ENCODE data around the gene SUPT5H.
"Not testable (repeated sequence)": the region's sequence is repeated elsewhere in the genome, so short reads cannot be mapped to it uniquely, and the experiment has no call there.

The SUPT5H gene

DNA sequence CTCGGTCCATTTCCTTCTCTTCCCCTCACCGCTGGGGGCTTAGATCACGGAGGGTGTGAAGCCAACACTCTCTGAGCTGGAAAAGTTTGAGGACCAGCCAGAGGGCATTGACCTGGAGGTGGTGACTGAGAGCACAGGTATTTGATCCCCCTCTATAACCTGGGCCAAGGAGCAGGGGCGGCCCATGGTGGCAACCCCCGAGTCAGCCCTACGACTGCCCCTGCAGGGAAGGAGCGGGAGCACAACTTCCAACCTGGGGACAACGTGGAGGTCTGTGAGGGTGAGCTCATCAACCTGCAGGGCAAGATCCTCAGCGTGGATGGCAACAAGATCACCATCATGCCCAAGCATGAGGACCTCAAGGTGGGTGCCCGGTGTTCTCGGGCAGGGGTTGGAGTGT is 23.7 kb downstream of the SUPT5H start:
- no peak for DNase-seq

DNA sequence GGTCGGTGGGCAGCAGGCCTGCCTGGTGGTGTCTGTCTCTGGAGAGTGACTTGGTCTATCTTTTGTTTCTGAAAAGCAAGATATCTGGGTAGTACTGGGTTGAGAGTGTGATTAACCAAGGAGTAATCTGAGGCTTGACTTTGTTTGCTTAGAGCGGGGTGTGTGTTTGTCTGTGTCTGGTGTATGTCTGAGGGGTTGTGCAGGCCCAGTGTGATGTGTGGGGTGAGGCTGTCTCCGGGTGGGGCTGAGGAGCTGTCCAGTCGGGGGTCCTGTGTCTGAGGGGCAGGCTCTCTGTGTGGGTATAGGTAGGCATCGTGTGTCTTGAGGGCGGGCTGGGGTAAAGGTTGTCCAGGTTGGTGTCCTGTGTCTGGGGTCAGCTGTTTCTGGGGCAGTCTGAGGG is 24.2 kb downstream of the SUPT5H start:
- no peak for DNase-seq

DNA sequence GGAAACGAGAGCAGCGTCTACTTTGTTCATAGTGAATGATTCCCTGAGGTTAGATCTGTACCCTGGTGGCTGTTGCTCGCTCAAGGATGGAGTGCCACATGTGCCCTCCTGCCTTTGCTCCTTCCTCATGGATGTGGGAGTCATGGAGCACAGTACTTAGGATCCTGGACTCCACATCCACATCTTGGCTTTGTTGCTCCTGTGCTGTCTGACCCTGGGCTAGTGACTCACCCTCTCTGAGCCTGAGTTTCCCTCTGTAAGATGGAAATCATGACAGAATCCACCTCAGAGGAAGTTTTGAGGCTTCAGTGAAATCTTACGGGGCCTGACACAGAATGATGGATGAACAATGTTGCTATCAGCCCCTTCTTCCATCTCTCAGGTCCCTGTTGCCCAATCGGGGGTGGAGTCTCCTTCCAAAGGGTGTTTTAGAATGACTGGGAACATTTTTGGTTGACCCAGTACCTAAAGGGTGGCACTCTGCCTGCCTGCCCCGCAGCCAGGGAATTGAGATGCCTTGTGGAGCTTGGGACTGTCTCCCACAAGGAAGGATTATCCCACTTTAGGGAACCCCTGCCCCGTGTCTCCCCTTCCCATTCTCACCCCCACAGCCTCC is 25.4 kb downstream of the SUPT5H start:
- no peak for DNase-seq

DNA sequence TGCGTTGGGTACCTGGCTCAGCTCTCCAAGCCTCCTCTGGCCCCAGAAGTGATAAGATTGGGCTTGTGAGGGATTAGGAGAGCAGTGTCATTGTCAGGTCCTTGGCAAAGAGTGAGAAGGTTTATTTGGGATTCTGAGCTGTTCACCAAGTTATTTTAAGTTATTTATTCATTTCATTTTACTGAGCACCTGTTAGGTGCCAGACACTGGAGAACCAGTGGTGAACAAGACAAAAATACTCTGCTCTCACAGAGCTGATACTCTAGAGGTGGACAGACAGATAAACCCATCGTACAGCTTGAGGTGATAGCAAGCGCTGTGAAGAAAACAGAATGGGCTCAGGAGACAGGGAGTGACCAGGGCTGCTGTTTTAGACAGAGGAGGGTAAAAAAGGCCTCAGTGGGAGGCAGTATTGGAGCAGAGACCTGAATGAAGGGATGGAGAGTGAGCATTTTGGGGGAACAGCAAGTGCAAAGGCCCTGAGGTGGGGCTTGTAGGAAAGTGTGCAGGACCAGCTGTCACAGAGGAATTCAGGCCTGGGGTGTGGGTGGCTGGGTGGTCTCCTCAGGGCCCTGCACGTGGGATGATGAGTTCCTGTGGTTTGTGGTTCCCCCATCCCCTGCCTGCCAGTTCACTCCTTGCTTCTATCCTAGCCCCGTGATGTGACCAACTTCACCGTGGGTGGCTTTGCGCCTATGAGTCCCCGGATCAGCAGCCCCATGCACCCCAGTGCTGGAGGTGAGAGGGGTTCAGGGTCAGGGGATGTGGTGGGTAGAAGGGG is 26.6 kb downstream of the SUPT5H start:
- DNase-seq: no peak

DNA sequence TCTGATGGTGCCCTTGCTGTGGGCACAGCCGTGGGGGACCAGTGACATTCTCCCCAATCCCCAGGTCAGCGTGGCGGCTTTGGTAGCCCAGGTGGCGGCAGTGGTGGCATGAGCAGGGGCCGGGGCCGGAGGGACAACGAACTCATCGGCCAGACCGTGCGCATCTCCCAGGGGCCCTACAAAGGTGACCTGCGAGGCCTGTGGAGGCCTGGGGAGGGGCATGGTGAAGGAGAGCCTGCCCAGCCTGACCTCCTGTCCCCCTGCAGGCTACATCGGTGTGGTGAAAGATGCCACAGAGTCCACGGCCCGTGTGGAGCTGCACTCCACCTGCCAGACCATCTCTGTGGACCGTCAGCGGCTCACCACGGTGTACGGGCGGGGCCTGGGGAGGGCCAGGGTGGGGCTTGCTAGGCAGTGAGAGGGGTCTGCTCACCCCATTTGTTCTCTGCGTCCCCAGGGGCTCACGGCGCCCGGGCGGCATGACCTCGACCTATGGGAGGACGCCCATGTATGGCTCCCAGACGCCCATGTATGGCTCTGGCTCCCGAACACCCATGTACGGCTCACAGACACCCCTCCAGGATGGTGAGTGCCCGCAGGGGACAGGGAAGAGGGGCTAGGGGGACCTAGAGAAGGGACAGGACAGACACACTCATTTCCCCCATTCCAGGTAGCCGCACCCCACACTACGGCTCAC is 27.5 kb downstream of the SUPT5H start:
- DNase-seq: no peak

DNA sequence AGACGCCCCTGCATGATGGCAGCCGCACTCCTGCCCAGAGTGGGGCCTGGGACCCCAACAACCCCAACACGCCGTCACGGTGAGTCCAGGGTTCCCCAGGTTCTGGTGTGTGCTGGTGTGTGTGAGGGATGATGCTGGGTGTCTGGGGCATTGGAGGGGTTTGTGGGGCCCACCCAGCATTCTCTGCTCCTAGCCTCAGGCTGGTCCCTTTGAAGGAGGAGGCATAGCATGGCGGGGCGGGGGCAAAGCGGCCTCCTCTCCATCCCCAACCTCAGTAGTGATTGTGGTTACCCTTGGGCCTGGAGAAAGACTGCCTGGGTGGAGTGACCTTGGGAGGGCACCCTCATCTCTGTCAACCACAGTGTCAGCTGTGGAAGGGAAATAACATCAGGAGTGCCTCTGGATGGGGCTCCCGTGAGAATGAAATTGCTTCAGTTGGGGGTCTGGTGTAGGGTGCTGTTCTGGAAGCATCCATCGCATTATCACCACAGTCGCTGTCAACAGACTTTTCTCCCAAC is 28.1 kb downstream of the SUPT5H start:
- DNase-seq: no peak

DNA sequence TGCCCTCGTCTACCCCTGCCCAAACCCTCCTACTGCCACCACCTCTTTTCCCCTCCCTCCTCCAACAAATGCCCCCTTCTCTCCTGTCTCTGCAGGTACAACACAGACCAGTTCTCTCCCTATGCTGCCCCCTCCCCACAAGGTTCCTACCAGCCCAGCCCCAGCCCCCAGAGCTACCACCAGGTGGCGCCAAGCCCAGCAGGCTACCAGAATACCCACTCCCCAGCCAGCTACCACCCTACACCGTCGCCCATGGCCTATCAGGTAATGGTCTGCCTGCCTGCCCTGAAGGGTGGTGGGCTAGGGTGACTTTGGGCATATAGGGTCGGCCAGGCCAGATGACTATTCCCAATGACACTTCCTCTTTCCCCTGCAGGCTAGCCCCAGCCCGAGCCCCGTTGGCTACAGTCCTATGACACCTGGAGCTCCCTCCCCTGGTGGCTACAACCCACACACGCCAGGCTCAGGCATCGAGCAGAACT is 28.8 kb downstream of the SUPT5H start:
- peak; percentile 47 to 85 for DNase-seq

DNA sequence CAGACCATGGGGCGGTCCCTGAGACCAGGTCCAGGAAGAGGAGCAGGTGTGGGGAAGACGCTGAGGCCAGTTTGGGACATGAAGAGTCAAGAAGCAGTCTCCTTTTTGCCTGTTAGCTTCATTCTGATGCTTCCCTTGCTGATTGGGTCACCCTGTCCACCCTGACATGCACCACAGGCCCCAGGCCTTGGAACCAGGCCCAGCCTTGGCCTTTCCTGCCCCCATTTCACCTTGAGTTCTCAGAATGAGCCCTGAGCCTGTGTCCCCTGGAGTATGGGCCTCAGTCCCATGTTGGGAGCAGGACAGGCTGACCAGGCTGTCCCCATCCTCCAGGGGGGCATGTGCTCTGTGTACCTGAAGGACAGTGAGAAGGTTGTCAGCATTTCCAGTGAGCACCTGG is 30.4 kb downstream of the SUPT5H start:
- no peak for DNase-seq

DNA sequence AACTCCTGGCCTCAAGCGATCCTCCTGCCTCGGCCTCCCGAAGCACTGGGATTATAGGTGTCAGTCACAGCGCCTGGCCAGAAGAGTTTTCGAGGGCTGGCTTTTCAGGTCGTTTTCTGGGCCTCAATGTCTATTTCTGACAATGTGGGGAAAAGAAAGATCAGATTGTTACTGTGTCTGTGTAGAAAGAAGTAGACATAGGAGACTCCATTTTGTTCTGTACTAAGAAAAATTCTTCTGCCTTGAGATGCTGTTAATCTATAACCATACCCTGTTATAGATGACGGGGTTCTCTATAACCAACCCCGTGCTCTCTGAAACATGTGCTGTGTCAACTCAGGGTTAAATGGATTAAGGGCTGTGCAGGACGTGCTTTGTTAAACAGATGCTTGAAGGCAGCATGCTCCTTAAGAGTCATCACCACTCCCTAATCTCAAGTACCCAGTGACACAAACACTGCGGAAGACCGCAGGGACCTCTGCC is 34.0 kb downstream of the SUPT5H start:
- not testable (repeated sequence) for DNase-seq

DNA sequence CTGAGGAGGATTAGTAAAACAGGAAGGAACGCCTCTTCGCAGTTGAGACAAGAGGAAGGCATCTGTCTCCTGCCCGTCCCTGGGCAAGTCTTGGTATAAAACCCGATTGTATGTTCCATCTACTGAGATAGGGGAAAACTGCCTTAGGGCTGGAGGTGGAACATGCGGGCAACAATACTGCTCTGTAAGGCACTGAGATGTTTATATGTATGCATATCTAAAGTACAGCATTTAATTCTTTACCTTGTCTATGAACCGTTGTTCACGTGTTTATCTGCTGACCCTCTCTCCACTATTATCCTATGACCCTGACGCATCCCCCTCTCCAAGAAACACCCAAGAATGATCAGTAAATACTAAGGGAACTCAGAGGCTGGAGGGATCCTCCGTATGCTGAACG is 34.5 kb downstream of the SUPT5H start:
- DNase-seq: no peak

DNA sequence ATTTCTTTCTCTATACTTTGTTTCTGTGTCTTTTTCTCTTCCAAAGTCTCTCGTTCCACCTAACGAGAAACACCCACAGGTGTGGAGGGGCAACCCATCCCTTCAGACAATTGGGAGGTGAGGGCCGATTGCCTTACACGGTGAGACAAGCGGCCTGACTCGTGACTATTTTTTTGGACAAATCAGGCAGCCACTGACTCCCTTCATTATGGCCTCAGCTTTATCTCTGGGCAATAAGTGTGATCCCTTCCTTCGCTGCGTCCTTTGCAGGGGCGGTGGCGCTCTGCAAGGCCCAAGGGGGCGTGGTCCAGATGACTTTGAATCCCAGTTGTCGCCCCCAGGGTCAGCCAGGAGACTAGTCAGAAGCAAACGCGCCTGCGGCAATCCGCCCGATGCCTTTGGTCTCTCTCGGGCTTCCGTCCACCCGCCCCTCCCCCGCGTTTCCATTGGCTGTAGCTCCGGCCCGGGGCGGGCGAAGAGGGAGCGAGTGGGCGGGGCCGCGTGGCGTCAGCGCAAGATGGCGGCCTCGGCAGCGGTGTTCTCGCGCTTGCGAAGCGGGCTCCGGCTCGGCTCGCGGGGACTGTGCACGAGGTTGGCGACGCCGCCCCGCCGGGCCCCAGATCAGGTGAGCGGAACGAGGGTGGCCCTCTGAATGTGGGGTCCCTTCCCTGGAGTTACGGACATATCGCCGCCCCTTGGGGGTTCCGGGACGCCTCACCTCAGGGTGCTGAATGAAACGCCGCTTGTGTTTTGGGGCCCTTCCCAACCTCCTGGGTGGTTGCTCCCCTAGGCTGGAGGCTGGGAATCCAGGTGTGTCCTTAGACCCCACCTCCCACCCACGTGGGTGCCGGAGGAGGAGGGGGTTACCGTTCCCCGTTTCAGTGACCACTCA is 35.2 kb downstream of the SUPT5H start, which contains the start of gene TIMM50:
Gene TIMM50 (plus strand): TSS at position 502 of the 892 bp plus-strand sequence. CDS start 16 bp downstream, at position 518.
- peak; percentile 96 to 100 for DNase-seq

DNA sequence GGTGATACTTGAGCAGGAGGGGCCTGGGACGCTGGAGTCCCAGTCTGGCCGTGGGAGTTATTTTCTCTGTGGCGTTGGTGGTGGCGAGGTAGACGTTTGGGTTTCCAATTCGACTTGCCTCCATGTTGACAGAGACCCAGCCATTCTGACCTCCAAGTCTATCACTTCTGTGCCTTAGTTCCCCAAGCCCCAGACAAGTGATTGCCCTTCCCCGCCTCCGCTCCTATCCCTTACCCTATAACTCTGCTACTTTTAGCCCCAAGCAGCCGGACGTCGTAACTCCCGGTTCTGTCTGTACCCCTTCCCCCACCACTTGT is 35.8 kb downstream of the SUPT5H start:
- no peak for DNase-seq

DNA sequence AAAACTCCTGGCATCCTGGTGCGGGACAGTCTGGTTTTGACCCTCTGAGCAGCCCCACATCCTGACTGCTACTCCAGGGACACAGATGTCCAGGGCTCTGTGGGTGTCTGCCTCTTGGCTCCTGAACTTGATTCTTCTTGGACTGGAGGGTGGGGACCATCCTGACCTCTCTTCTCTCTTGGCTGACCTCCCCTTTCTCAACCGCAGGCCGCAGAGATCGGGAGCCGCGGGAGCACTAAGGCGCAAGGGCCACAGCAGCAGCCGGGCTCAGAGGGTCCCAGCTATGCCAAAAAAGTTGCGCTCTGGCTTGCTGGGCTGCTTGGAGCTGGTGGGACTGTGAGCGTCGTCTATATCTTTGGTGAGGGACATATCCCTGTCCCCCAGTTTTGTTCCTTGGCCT is 36.3 kb downstream of the SUPT5H start:
- DNase-seq: no peak

DNA sequence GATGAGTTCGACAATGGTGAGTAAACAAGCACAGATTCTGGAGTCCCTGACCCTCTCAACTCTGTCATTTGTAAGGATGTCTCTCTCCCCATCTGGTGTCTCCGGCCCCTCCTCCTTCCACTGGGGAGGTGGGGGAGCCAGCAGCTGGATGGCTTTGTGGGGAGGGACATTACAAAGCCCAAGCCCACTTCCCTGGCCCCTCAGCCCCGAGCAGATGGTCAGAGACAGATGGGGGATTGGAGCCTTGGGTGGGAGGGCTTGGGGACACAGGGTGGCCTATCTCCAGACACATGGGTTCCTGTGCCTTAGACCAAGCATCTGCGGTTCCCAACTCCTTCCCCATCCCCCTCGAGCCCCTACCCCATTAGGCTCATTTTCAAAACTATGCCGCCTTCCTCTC is 37.8 kb downstream of the SUPT5H start:
- DNase-seq: no peak

DNA sequence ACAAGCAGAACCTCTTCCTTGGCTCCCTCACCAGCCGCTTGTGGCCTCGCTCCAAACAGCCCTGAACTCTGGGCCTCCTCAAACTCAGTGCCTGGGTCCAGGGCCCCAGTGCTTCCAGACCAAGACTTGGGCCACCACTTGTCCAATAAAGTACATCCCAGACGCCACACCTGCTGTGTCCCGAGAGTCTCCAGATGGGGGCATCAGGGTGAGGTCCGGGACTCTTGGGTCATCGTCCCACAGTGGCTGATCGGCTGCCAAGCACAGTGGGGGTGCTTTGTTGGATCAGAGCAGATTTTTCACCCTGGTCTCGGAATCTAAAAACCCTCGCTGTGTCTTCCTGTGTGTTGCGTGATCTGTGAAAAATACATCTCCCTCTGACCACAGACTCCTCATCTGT is 44.4 kb downstream of the SUPT5H start:
- DNase-seq: no peak

DNA sequence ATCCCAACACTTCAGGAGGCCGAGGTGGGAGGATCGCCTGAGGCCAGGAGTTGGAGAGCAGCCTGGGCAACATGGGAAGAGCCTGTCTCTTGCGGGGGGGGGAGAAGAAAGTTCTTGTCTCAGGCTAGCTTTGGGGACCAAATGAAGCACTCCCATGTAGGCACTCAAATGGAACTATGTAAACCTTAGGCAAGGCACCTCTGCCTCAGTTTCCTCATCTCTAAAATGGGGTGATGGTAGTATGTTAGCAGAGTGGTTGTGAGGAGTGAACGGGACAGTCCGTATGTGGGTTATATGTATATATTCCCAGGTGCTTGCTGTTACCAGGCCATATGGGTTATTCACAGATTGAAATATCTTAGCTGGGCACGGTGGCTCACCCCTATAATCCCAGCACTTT is 46.8 kb downstream of the SUPT5H start:
- DNase-seq: no peak

DNA sequence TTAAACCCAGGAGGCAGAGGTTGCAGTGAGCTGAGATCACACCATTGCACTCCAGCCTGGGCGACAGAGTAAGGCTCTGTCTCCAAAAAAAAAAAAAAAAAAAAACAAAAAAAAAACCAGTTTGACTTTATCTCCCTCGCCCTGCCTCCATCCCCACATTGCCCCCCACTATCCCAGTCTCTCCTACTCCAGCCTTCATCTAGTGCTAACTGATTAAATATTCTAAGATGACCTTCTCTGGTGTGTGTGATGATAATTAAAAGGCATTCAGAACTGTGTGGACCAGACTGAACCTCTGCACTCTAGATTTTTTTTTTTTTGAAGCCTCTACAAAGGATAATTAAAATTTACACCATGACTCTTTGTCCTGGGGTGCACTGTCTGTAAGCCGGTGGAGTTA is 47.4 kb downstream of the SUPT5H start:
- DNase-seq: no peak

DNA sequence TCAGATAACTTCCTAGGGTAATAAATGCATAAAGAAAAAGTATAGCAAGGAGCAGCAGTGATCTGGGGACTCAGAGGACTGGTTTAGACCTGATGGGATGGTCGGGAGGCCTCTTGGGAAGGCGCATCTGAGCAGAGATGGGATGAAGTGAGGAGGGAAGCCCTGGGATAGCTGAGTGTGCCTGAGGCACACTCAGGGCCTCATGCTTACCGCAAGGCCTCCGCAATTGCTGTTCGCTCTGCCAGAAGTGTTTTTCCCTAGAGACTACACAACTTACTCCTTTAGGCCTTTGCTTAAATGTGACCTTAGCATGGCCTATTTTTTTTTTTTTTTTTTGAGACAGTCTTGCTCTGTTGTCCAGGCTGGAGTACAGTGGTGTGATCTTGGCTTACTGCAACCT is 49.3 kb downstream of the SUPT5H start:
- no peak for DNase-seq

DNA sequence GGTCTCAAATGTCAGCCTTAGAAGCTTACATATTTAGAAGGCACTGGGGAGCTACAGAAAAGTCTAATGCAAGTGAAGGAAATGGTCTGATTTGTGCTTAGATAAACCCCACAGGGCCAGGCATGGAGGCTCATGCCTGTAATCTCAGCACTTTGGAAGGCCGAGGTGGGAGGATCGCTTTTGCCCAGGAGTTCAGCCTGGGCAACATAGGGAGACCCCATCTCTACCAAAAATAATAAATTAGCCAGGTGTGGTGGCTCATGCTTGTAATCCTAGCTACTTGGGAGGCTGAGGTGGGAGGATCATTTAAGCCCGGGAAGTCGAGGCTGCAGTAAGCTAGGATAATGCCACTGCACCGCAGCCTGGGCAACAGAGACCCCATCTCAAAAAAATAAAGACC is 50.7 kb downstream of the SUPT5H start:
- no peak for DNase-seq

DNA sequence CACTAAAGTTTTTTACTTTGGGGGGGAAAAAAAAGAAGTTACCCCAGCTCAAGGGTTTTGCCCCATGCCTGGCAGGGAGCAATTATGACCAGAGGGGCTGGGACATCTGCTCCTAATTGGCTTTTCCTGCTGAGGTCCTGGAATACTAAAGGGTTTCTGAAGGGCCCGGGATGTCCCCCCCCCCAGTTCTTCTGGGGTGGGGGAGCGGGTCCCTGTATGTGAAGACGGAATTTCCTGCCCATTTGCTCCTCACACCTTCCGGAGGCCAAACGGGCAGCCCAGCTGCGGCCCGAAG is 52.3 kb downstream of the SUPT5H start:
- DNase-seq: no peak

DNA sequence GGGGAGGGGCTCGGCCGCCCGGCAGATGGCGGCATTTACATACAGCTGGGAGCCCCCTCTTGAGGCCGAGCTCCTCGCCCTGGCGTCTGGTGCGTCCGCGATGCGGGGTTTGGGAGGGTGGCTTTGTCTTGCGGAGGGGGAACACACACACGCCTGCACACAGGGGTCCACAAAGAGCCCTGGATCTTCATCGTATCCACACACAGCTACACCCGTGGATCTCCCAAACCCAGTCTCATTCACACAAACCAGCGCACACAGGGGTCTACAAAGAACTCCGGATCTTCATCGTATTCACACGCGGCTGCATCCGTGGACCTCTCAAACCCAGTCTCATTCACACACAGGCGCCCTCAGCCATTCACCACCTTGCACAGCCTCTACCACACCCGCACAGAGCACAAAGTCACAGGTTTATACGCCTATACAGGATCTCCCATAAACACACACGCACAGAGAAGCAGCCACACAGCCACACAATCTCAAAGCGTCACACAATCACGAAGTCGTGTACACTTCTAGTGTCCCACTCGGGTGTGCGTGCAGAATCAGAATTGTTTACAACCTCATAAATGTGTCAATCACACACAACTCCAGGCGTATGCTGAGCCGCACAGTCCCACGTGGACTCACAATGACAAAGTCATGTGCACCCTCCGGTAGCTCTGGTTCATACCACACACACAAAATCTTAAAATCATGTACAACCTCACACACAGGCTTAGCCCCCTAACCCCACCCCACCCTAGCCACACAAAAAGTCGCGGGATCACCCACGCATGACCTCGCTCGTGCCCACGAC is 52.8 kb downstream of the SUPT5H start:
- DNase-seq: peak; percentile 92 to 96

Measured in NCI-H526 (cell line).